NCI-H460 (cell line): Measurements from ENCODE around the gene TOB2. TPM values are rescaled to one million over a fixed set of nuclear protein-coding genes. Genes with fewer than 3 reads are reported as not detected.
A peak's percentile ranks its signal among the peaks of the same experiment; 100 is the strongest.
"Not testable (repeated sequence)": the region's sequence is repeated elsewhere in the genome, so short reads cannot be mapped to it uniquely, and the experiment has no call there.

ENCODE experiments used
- DNase-seq: peaks from one replicate; pipeline ENCODE4 v3.0.0-alpha.2; 2016; ENCODE audit warnings: low read depth; ENCODE audit errors: extremely low read depth
- total RNA-seq: library from RNA; depleted of rRNA; stranded (reverse); fragments of >200 nt; shearing (Covaris generic); gene quantifications from 2 replicates; pipeline ENCODE4 v1.2.3, GENCODE V29; 2014

The TOB2 gene
- total RNA-seq, 1 experiment from 2014 or later = 18.2 TPM

DNA sequence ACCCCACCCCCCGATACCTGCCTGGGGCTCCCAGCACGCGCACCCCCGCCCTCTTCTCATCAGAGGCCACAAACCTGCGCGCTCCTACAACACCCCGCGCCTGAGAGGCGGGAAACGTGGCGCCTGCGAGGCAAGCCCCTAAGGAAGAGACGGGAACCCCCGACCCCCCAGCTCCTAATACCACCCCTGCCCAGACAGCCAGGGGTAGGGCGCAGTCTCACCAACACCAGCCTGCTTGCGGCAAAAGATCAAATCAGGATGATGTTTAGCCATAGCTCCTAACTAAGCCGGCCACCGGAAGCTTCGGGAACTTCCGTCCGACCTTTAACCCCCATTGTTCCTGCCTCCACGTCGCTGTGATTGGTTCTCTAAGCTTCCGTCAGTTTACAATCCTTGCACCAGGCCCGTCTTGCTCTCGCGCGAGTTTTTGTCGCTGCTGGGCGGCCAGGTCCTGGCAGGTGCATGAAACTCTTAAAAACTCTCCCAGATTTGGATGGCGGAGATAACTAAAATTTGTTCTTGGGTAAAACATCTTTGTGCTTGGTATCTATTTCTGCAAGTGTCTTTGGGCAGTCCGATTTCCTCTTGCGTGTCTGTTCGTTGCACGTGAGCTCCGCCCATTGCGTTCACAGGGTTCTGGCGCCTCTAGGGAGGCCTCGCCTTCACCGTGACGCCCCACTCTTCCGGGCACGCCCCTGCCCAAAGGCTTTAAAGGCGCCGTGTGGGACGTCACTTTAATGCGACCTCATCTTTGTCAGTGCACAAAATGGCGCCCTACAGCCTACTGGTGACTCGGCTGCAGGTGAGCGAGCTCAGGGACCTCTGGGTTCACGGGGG lies 22.0 kb upstream of the TOB2 start, which contains the start of the genes ACO2 and PHF5A:
TSS of gene ACO2 (plus strand) at position 737 of the 837 bp plus-strand sequence. CDS start at position 767, 30 bp downstream.
TSS of gene PHF5A (minus strand) at position 312 of the 837 bp plus-strand sequence. CDS start at position 273, 39 bp downstream.
- DNase-seq = peak; percentile 93

- DNase-seq = no peak
These were observed 15.3 kb upstream of the TOB2 start for GRCh38 chr22:41461901-41462300.

- not testable (repeated sequence) for DNase-seq
These were observed 13.5 kb upstream of the TOB2 start for GRCh38 chr22:41460071-41460470.

DNA sequence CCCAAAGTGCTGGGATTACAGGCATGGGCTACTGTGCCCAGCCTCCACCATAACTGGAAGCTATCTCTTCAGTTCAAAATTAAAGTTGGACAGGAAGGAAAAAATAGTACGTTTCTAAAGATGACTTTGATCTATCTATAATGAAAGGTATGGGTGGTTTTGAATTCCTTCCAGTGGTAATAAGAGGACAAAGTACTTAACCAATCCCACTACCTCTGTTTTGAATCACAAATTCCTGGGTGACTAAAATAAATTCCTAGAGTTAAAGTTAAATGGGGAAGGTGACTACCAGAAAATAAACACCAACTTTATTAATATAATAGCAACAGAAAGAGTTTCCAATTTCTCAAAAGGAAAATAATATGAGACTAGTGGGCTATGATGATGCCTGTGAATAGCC lies 12.8 kb upstream of the TOB2 start:
- DNase-seq = no peak

DNA sequence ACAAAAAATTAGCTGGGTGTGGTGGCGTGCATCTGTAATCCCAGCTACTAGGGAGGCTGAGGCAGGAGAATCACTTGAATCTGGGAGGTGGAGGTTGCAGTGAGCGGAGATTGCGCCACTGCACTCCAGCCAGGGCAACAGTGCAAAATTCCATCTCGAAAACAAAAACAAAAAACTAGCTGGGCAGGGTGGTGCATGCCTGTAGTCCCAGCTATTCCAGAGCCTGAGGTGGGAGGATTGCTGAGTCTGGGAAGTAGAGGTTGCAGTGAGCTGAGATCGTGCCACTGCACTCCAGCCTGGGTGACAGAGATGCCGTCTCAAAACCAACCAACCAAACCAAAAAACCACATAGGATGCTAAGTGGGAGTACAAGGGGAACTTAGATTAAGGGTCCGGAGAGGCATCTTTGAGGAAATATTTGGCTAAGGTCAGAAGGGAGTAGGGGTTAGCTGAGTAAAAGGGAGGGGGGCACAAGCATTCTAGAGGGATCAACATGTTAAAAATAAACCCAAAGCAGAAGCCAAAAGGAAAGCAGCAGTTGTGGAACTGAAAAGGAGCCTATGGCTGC lies 11.6 kb upstream of the TOB2 start:
- no peak for DNase-seq

DNA sequence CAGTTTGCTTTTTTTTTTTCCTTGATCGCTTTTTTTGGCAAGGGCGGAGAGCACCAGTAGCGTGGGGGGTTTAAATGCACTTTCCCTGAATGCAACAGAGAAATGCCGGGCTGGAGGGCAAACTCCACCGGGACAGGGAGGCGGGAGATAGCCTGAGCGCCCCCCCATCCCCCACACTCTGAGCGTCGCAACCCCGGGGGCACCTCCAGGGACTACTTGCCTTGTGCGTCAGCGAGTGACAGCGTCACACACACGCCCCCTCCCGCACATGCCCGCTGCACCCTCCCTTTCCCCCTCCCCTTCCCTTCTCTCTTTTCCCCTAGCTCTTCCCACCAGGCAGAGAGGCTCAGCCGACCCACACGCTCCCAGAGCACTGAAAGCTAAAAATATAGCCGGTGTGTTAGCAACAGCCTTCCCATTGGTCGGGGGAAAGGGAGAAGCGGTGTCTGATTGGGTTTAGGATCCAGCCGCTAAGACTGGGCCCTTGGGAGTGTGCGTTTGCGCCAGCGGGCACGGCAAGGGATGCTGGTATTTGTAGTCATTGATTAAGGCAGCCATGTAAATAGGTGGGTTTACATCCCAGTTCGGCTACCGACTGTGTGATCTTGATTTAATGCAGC lies 1.7 kb upstream of the TOB2 start:
- peak; percentile 98 for DNase-seq

- DNase-seq = peak; percentile 36
These were observed 1.0 kb upstream of the TOB2 start for GRCh38 chr22:41447435-41448188.

DNA sequence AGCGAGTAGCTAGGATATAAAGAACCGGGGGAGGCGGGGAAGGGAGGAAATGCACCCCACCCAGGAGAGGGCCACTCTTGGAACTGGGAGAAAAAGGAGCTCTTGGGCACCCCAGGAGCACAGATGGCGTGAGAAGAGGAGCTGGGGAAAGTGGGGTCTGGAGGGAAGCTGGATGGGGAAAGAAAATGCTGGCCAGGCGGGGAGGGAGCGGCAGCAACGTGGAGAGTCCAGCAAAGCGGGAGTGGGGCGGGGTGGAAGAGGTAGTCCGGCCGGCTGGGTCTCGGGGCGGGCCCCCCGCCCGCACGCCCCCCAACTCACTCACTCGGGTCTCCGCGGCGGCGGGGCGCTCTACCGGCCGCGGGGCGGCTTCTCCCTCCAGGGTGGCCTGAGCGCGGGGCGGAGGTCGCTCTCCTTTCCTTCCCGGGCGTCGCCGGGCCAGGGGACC lies 522 bp downstream of the TOB2 start:
- no peak for DNase-seq

- no peak for DNase-seq
These were observed 1.2 kb downstream of the TOB2 start for GRCh38 chr22:41445129-41446056.

- peak; percentile 93 for DNase-seq
These were observed 2.1 kb downstream of the TOB2 start for GRCh38 chr22:41444360-41445128.

DNA sequence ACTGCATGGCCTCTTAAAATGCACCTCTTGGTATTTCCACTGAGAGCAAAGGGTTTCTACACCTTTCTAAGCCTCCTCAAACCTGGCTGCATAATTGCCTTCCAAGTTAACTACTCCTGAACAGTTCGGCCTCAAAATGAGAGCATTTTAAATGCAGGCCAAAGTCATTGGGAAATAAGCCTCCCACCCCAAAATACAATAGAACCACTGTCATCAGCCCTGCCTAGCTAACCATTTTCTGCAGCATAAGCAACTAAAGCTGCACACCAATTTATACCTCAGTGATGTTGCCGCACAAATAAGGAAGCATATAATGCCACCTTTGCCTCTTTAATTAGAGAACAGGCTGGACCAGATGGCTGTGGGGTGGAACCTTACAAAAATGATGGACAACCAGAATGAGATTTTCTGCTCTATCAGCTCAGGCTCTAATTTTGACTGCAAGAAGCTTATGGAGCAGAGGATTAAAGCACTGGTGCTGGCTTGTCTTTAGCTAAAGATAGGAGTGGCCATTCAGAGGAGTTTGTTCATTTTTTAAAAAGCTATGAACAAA lies 4.3 kb downstream of the TOB2 start:
- DNase-seq = no peak

DNA sequence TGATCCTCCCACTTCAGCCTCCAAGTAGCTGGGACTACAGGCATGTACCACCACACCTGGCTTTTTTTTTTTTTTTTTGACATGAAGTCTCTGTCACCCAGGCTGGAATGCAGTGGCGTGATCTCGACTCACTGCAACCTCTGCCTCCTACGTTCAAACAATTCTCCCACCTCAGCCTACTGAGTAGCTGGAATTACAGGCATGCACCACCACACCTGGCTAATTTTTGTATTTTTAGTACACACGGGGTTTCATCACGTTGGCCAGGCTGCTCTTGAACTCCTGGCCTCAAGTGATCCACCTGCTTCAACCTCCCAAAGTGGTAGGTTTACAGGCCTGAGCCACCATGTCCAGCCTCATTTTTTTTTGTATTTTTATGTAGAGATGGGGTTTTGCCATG lies 6.1 kb downstream of the TOB2 start:
- not testable (repeated sequence) for DNase-seq

- no peak for DNase-seq
These were observed 9.4 kb downstream of the TOB2 start for GRCh38 chr22:41437198-41437597.

GRCh38 chr22:41436322-41437113 lies 10.1 kb downstream of the TOB2 start:
- DNase-seq = no peak

GRCh38 chr22:41435560-41435959 lies 11.0 kb downstream of the TOB2 start:
- DNase-seq = no peak

DNA sequence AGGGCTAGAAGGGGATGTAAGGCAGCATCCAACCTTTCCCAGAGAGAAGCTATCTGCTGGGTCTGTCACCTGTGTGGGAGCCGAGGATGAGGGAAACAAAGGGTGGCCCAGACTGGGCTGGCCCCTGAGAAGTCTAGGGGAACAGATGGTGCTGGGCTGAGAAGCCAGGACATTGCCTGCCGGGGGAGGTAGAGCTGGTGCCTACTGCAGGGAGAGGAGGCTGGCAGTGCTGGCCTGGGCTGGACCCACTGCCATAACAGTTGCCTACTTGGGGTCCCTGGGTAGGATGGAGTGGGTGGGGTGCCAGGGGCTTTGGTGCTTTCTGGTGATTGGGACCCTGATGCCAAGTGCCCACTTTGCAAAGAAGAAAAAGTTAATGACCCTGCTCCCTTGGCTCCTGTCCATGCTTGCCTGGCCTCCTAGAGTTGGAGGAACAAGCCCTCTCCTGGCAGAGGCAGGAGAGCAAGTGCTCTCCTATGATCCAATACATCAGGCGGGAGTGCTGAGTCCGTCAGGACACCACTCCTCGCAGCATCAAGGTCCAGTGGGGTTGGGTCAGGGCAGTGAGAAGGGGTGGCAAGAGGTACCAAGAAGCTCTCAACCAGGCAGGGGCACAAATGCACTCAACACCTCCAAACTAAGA lies 12.1 kb downstream of the TOB2 start:
- not testable (repeated sequence) for DNase-seq

DNA sequence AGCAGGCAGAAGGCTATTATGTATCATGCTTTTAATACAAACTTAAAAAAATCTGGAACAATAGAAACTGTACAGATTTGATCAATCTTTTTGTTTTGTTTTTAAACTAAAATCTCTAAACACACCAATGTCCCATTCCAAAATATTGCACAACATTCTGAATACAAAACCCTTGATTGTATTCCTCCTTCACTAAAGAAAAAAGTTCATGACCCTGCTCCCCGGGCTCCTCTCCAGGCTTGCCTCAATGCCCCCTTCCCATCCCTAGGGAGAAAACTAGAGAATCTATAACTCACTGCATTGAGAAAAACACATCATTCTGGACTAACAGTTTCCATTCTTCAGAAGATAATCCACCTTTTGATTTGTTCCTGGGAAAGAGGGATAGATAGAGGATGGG lies 13.1 kb downstream of the TOB2 start:
- not testable (repeated sequence) for DNase-seq
